KMS-11 (cell line): ENCODE measurements around the gene GPHN.

ENCODE experiments used
- H2AFZ ChIP-seq: fragments of 200-600 bp; sonication (generic); 2 replicates; pipeline ENCODE4 v1.6.1; 2016; ENCODE audit warnings: antibody characterized with exemption, mixed run types, low read depth
- H3K27ac ChIP-seq: fragments of 200-600 bp; sonication (generic); 2 replicates; pipeline ENCODE4 v1.6.1; 2016; ENCODE audit warnings: mild to moderate bottlenecking, mixed run types
- H3K27me3 ChIP-seq: fragments of 200-600 bp; sonication (generic); 2 replicates; pipeline ENCODE4 v1.6.1; 2017; ENCODE audit warnings: mild to moderate bottlenecking, low read depth, mixed run types, moderate library complexity; ENCODE audit not compliant: insufficient read depth
- H3K36me3 ChIP-seq: fragments of 200-600 bp; sonication (generic); 2 replicates; pipeline ENCODE4 v1.6.1; 2017; ENCODE audit warnings: mild to moderate bottlenecking, mixed run types; ENCODE audit not compliant: insufficient read depth
- H3K4me1 ChIP-seq: fragments of 200-600 bp; sonication (generic); 2 replicates; pipeline ENCODE4 v1.6.1; 2016; ENCODE audit warnings: mild to moderate bottlenecking, low read depth, mixed run types; ENCODE audit not compliant: poor library complexity, severe bottlenecking
- H3K4me2 ChIP-seq: fragments of 200-600 bp; sonication (generic); 2 replicates; pipeline ENCODE4 v1.7.0; 2016; ENCODE audit warnings: mild to moderate bottlenecking, mixed run types
- H3K4me3 ChIP-seq: fragments of 200-600 bp; sonication (generic); IDR thresholded peaks from 2 replicates; pipeline ENCODE4 v1.6.1; 2017; ENCODE audit warnings: low read depth, low read length, mixed read lengths; ENCODE audit not compliant: insufficient read depth
- H3K79me2 ChIP-seq: fragments of 200-600 bp; sonication (generic); 2 replicates; pipeline ENCODE4 v1.6.1; 2016; ENCODE audit warnings: low read depth, mixed run types; ENCODE audit not compliant: insufficient read depth
- H3K9ac ChIP-seq: fragments of 200-600 bp; sonication (generic); 2 replicates; pipeline ENCODE4 v1.6.1; 2016; ENCODE audit warnings: mild to moderate bottlenecking, mixed run types
- H4K20me1 ChIP-seq: fragments of 200-600 bp; sonication (generic); 2 replicates; pipeline ENCODE4 v1.6.1; 2016; ENCODE audit warnings: mild to moderate bottlenecking, mixed run types; ENCODE audit not compliant: insufficient read depth
- TF ChIP-seq, protein P1 (sequence below): fragments of 200-600 bp; sonication (generic); conservative IDR thresholded peaks from 2 replicates; pipeline ENCODE4 v1.6.1; 2017; ENCODE audit warnings: low read depth, mild to moderate bottlenecking, antibody characterized with exemption, low read length, moderate library complexity, mixed read lengths

Gene GPHN

DNA sequence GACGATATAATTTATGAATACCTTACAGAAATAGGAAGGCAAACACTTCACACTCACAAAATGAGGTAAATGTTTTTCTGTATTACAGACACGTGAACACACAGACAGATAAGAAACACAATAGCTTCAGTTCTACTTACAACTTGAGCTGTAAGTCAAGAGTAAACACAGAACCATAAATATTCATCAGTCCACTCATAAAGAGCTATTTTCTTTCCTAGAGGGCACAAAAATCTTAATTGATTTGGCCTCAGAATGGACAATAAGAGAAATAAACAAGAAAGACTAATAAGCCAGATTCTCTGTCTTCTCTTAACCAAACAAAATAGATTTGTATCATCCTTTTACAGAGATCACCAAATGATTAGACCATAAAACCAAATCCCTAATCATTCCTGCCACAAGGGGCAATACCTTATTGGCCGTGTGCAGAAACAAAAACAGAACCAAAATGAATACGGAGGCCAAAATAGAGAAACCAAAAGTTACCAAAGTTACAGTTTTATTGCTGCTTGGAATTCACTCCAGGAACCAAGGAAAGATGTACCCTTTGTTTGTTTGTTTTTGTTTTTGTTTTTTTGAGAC, 643.2 kb downstream of the GPHN start:
- TF ChIP-seq, protein P1, sequence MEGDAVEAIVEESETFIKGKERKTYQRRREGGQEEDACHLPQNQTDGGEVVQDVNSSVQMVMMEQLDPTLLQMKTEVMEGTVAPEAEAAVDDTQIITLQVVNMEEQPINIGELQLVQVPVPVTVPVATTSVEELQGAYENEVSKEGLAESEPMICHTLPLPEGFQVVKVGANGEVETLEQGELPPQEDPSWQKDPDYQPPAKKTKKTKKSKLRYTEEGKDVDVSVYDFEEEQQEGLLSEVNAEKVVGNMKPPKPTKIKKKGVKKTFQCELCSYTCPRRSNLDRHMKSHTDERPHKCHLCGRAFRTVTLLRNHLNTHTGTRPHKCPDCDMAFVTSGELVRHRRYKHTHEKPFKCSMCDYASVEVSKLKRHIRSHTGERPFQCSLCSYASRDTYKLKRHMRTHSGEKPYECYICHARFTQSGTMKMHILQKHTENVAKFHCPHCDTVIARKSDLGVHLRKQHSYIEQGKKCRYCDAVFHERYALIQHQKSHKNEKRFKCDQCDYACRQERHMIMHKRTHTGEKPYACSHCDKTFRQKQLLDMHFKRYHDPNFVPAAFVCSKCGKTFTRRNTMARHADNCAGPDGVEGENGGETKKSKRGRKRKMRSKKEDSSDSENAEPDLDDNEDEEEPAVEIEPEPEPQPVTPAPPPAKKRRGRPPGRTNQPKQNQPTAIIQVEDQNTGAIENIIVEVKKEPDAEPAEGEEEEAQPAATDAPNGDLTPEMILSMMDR = no peak
- no peak overlapping the region for H2AFZ ChIP-seq
- H3K4me3 ChIP-seq = no peak overlapping the region
- H3K27me3 ChIP-seq = no peaks in the 10 kb centered on the region
- H4K20me1 ChIP-seq = no peaks in the 10 kb centered on the region
- H3K4me2 ChIP-seq = no peak overlapping the region
- H3K27ac ChIP-seq = no peak overlapping the region
- H3K9ac ChIP-seq = no peak overlapping the region
- no peaks in the 10 kb centered on the region for H3K4me1 ChIP-seq
- no peaks in the 10 kb centered on the region for H3K79me2 ChIP-seq
- H3K36me3 ChIP-seq = no peaks in the 10 kb centered on the region

DNA sequence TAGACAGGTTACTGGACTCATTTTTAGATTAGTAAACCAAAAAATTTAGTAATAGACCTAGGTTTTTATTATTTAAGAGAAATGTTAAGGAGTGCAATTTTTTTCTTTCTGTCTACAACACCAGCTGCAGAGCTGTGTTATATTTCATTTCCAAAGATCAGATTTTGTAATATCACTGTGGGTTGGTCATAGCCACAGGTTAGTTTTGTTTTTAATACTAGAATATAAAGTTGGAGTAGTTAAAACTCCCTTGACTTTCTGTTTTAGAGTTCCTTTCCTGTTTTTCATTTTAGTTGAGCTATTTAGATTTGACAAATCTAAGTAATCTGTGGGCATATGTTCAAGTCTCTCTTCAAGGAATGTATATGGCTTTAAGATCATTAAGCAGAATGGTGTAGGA, 650.6 kb downstream of the GPHN start:
- TF ChIP-seq, protein P1 = no peak
- no peak overlapping the region for H3K4me2 ChIP-seq
- no peak overlapping the region for H2AFZ ChIP-seq

DNA sequence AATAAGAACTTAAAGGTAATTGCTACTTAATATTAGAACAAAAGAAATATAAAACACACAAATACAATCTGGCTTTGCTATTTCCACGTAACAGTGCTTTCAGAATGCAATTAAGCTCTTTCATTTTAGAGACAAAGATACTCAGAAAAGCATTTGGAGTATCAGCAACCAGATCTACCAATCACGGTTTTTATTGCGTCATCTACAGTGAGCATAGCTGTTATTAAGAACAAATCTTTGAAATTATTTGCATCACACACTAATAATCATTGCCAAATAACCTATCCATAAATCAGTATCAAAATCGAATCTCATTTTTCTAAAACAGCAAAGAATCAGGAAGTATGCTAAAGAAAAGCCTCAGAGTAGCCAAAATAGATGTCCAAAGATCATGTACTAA, 654.4 kb downstream of the GPHN start:
- Histone ChIP-seq H3K79me2 (no peaks in the 10 kb centered on the region), H3K4me1 (peaks cover 12% of the 10 kb centered on the region), H3K27me3 (no peaks in the 10 kb centered on the region), H2AFZ (no peak overlapping the region), H3K4me2 (no peak overlapping the region), H4K20me1 (no peaks in the 10 kb centered on the region), H3K27ac (no peak overlapping the region), H3K9ac (no peak overlapping the region), H3K36me3 (no peaks in the 10 kb centered on the region), H3K4me3 (no peak overlapping the region)
- TF ChIP-seq, protein P1 = no peak

More for the DNA sequence above, 650.6 kb downstream of the GPHN start:
- Histone ChIP-seq H3K4me3 (no peak overlapping the region), H3K27me3 (no peaks in the 10 kb centered on the region), H3K36me3 (no peaks in the 10 kb centered on the region), H4K20me1 (no peaks in the 10 kb centered on the region), H3K79me2 (no peaks in the 10 kb centered on the region), H3K27ac (no peak overlapping the region), H3K4me1 (peaks cover 12% of the 10 kb centered on the region), H3K9ac (no peak overlapping the region)

DNA sequence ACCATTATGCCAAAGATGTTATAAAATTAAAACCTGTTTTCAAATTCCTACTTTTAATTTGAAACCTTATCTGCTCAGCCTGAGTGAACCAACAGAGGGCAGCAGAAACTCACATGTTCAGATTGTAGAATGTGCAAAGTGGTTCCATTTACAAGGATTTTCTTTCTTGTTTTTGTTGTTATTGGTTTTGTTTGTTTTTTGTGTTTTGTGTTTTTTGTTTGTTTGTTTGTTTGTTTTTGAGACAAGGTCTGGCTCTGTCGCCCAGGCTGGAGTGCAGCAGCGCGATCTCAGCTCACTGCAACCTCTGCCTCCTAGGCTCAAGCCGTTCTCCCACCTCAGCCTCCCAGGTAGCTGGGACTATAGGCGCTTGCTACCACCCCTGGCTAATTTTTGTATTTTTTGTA, 658.5 kb downstream of the GPHN start:
- Histone ChIP-seq H3K4me3 (no peak overlapping the region), H3K79me2 (no peaks in the 10 kb centered on the region), H3K27ac (no peak overlapping the region), H4K20me1 (no peaks in the 10 kb centered on the region), H3K4me1 (no peaks in the 10 kb centered on the region), H3K36me3 (no peaks in the 10 kb centered on the region), H2AFZ (no peak overlapping the region), H3K4me2 (no peak overlapping the region), H3K27me3 (no peaks in the 10 kb centered on the region), H3K9ac (no peak overlapping the region)
- TF ChIP-seq, protein P1 = peak; percentile 75
